ENCODE measurements around the gene DLG3. TPM values are rescaled to one million over a fixed set of nuclear protein-coding genes. Genes with fewer than 3 reads are reported as not detected.

DLG3 gene
- total and polyA plus RNA-seq, 12 donors = 5.7 to 13.1 (median 10.4) TPM

DNA sequence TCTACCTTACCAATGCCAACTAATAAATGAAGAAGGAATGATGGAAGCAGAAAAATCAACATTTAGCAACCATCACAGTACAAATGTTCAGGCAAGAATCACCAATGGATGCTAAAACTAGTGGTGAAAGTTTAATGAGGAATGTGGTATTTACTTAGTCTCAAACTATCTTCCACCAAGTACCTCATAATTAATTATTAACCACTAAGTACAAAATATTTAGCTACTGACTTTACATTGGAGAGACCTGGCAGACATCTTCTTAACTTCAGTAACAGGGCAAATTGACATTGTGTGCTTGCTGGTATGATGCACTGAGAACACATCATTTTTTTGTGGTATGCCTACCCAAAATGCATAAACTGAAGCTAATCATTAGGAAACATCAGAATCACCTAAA, 82.4 kb downstream of the DLG3 start:
- ATAC-seq = no peak
- TF ChIP-seq CTCF (IDR thresholded peaks at IDR 0.05) = no peak
- intact Hi-C loops (cut with DNase I) = no loop called here
- Histone ChIP-seq H3K36me3 (no peaks in the 10 kb centered on the region), H3K4me1 (no peaks in the 10 kb centered on the region), H3K9me3 (no peaks in the 10 kb centered on the region), H3K27ac (no peak overlapping the region), H3K27me3 (peaks cover 0 to 18% (median 0%) of the 10 kb centered on the region in 7 donors), H3K4me3 (no peak overlapping the region)
- DNase-seq = no peak

DNA sequence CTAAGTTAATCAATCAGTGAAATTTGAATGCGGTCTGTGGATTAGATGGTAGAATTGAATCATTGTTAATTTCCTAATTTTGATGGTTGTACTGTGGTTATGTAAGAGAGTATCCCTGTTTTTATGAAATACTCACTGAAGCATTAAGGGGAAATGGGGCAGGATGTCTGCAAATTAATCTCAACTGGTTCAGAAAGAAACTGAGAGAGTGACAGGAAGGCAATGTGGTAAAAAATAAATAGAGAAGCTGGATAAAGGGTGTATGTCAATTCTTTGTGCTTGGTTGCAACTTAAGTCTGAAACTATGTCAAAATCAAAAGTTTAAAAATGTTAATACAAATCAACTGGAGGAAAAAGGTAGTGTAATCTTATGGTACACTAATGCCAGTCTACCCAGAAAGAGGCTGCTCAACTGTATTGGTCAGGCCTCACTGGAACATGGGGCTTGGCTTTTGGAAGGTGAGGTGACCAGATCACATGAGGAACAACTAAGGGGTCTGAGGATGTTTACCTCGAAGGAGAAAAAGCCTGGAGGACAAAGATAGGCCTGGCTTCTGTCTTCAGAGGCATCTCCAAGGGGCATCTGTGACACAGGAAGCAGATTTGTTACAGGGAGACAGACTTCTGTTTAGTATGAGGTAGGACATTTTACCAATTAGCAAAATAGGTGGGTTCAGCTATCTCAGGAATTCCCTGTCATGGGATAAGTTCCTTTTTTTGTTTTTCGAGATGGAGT, 83.1 kb downstream of the DLG3 start:
- intact Hi-C loops (cut with DNase I) = no loop called here
- no peak overlapping the region for H3K4me3 ChIP-seq
- DNase-seq = no peak
- H3K27ac ChIP-seq = no peak overlapping the region
- no peaks in the 10 kb centered on the region for H3K4me1 ChIP-seq
- WGBS, 2 donors = 62 to 83% methylated on average over 3 of the region's 3 CpGs
- ATAC-seq = no peak
- no peaks in the 10 kb centered on the region for H3K9me3 ChIP-seq
- TF ChIP-seq CTCF (IDR thresholded peaks at IDR 0.05) = no peak
- H3K36me3 ChIP-seq = no peaks in the 10 kb centered on the region
- peaks cover 0 to 17% (median 0%) of the 10 kb centered on the region in 7 donors for H3K27me3 ChIP-seq

- Histone ChIP-seq H3K27me3 (peaks cover 0 to 12% (median 0%) of the 10 kb centered on the region in 7 donors), H3K4me3 (no peak overlapping the region), H3K27ac (no peak overlapping the region), H3K9me3 (no peaks in the 10 kb centered on the region), H3K36me3 (no peaks in the 10 kb centered on the region), H3K4me1 (no peaks in the 10 kb centered on the region)
- WGBS, 2 donors = 92 to 97% methylated on average over 1 of the region's 1 CpG
- intact Hi-C loops (cut with DNase I) = no loop called here
- no peak for ATAC-seq
- no peak for TF ChIP-seq CTCF (IDR thresholded peaks at IDR 0.05)
- no peak for DNase-seq
These were observed 90.6 kb downstream of the DLG3 start for GRCh38 chrX:70535198-70535597.

GRCh38 chrX:70549429-70549828, 104.8 kb downstream of the DLG3 start:
- DNase-seq (no peak), ATAC-seq (no peak)
- no peak overlapping the region for H3K4me3 ChIP-seq
- H3K27ac ChIP-seq = no peak overlapping the region
- H3K9me3 ChIP-seq = no peaks in the 10 kb centered on the region
- intact Hi-C loops (cut with DNase I) = no loop called here
- no peaks in the 10 kb centered on the region for H3K4me1 ChIP-seq
- 87 to 89% methylated on average over 3 of the region's 3 CpGs for WGBS, 2 donors
- H3K36me3 ChIP-seq = no peaks in the 10 kb centered on the region
- no peak for TF ChIP-seq CTCF (IDR thresholded peaks at IDR 0.05)
- peaks cover 0 to 17% (median 0%) of the 10 kb centered on the region in 7 donors for H3K27me3 ChIP-seq

Data from heart right ventricle (tissue), 16 donors.